WI38 (cell line): ENCODE results near the gene LOXL1.

ENCODE experiments used
- H3K4me3 ChIP-seq: 2 replicates; pipeline ENCODE4 v1.5.1; 2011; ENCODE audit warnings: low read depth, mild to moderate bottlenecking, control low read depth, low read length
- CTCF ChIP-seq: IDR thresholded peaks from 2 replicates; pipeline ENCODE4 v1.5.1; 2012; ENCODE audit warnings: low read depth, mild to moderate bottlenecking, control low read depth, low read length

LOXL1 gene

GRCh38 chr15:73989001-73989798 lies 62.9 kb downstream of the LOXL1 start:
- TF ChIP-seq CTCF = no peak
- no peak overlapping the region for H3K4me3 ChIP-seq

- TF ChIP-seq CTCF = no peak
- H3K4me3 ChIP-seq = no peak overlapping the region
Observed at GRCh38 chr15:73990250-73991005, 64.2 kb downstream of the LOXL1 start.

GRCh38 chr15:73991260-73991659 lies 65.0 kb downstream of the LOXL1 start:
- TF ChIP-seq CTCF = no peak
- H3K4me3 ChIP-seq = peak overlapping the region; percentile 83

GRCh38 chr15:73991726-73992593 lies 65.7 kb downstream of the LOXL1 start, which contains the start of gene STOML1:
Gene STOML1 (minus strand): TSS chr15:73992295. CDS start chr15:73992223, 72 bp downstream.
- peak; percentile 80 for TF ChIP-seq CTCF
- H3K4me3 ChIP-seq = peak within 1 kb of the TSS; percentile 83

GRCh38 chr15:73992594-73992898 lies 66.3 kb downstream of the LOXL1 start:
- peak overlapping the region; percentile 39; the same call in 1 of the 2 replicates for H3K4me3 ChIP-seq
- TF ChIP-seq CTCF = no peak

- TF ChIP-seq CTCF = no peak
- H3K4me3 ChIP-seq = peak overlapping the region; percentile 96; the same call in 1 of the 2 replicates
Observed at GRCh38 chr15:73993211-73993994, 67.1 kb downstream of the LOXL1 start.
